Measurements from ENCODE around the gene SEL1L.
"Not testable (repeated sequence)": the region's sequence is repeated elsewhere in the genome, so short reads cannot be mapped to it uniquely, and the experiment has no call there.

Gene SEL1L

DNA sequence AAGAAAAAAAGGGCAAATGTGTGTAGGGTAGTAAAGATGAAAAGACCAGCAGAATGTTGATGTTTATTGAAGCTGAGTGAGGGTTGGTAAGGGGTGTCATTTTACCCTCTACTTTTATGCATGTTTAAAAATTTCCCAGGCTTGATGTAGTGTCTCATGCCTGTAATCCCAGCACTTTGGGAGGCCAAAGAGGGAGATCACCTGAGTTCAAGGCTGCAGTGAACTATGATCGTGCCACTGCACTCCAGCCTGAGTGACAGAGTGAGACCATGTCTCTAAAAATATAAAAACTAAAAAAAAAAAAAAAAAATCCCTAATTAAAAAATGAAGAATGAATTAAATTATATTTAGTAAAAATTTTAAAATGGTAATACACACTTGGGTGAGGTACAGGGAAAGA lies 8.5 kb downstream of the SEL1L start:
- ATAC-seq, result no peak

DNA sequence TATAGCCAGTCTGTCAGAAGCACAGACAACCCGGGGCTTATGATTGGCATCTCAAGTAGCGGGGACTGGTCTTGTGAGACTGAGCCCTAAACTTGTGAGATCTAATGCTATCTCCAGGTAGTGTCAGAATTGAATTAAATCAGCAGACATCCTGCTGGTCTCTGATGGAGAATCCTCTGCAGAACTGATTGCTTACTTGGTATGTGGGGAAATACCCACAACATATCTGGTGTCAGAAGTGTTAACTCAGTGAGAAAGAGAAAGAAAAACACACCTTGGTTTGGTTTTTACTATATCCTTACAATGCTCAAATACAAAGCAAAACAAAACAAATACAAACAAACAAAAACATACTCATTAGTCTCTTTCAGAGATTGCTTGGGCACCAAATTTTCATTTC lies 10.0 kb downstream of the SEL1L start:
- DNase-seq (no peak), ATAC-seq (no peak)

More for the DNA sequence above, 8.5 kb downstream of the SEL1L start:
- no peak for DNase-seq

DNA sequence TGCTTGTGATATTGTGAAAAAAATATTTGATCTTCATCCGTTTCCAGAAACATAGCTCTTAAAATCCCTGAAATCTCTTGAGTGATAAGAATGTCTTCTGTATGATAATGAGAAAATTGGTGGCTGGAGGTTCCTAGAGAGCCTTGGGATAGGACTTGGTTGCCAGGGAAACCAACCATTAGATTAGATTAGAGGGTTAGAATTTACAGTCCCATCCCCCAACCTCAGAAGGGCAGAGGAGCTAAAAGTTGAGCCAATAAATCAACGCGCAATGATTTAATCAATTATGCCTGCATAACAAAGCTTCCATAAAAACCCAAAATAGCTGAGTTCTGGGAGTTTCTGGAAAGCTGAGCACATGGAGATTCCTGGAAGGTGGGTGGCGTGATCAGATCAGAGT lies 10.6 kb downstream of the SEL1L start:
- DNase-seq, result no peak
- ATAC-seq, result no peak

DNA sequence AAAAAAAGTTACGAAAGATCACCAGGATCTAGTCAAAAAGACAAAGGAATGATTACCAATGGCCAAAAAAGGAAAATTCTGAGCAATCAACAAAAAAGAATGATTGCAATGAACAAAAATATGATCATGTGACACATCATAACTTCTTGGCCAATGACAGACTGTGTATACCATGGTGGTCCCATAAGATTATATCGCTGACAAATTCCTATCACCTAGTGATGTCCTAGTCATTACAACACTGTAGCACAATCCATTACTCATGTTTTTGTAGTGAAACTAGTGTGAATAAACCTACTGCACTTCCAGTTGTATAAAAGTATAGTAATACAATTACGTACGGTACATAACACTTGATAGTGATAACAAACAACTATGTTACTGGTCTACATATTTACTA lies 12.3 kb downstream of the SEL1L start:
- ATAC-seq (peak; percentile 67), DNase-seq (no peak)

DNA sequence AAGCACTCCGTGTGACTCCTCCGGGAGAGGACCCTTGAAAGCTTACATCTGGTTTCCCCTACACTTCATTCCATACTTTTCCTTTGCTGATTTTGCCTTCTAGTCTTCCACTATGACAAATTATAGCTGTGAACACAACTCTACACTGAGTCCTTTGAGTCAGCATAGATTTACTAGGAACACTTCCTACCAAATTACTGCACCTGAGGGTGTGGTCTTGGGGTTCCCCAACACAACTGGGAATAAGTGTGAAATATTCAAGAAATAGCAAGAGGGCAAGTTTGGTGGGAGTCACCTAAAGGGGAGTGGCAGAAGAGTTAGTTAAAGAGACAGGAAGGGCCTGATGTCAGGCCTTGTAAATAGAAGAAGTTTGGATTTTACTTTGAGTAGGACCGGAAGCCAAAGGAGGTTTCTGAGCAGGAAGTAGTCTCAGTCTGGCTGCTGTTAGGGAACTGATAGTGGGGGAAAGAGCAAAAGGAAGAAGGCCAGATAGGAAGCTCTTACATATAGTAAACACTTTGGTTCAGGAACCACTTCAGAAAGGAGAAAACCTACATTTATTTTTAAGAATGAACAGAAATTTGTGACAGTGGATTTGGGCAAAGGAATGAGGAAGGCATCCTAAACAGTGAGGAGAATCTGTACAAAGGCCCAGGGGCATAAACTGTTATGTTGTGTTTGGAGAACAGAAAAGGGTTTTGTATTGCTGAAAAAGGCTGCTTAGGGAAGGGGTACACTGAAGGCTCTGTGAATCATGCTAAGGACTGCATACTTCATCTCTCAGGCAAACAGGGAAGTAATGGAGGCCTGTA lies 14.2 kb downstream of the SEL1L start:
- no peak for DNase-seq
- peak; percentile 55 for ATAC-seq

DNA sequence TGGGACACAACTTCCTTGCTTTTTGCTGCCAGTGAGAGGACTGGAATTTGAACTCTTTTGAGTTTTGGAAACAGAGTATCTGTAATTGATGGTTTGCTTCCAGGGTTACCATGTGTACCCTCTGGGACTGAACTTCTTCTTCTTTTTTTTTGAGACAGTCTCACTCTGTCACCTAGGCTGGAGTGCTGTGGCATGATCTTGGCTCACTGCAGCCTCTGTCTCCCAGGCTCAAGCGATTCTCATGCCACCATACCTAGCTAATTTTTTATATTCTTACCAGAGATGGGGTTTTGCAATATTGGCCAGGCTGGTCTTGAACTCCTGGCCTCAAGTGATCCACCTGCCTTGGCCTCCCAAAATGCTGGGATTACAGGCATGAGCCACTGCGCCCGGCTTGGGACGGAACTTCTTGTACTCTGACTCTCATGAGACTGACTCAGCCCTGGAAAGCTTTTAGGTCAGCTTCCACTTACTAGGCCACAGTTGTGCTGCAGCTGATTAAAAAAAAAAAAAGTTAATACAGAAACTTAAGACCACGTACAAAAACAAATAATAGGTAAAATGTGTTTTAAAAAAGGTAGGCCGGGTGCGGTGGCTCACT lies 15.8 kb downstream of the SEL1L start:
- ATAC-seq (no peak), DNase-seq (no peak)

DNA sequence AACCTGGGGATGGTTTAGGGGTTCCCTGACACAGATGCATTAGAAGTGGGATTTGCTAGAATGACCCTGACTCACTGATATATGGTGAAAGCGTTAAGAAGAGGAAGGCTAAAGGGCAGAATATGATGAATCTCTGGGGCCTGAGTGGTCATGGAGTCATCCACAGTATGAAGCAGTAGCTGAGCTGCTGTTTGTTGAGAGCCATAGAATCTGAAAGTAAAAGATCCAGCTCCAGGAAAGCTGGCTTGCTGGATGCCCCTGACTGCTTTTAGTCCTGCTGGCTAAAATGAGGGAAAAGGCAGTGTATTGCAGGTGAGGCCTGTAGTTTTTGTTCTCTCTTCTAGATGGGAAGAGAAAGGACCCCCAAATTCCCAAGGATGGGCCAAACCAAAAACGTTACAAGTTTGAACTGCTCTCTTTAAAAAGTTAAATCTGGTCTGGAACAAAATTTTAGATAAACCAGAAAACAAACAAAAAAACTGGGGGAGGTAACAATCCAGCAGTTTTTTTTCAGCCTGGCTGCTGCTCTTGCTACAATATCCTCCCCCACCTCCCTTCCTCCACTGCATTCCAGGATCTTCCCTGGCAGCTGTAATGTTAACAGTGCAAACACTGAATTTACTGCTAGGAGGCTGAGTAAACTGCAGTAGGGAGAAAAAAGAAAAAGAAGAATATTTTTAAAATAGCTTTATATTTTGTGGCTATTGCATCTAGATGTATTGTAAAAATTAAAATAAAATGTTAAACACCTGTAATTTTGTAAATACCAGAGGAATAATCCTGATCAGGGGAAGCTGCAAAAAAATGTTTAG lies 16.5 kb downstream of the SEL1L start:
- DNase-seq (no peak), ATAC-seq (no peak)

DNA sequence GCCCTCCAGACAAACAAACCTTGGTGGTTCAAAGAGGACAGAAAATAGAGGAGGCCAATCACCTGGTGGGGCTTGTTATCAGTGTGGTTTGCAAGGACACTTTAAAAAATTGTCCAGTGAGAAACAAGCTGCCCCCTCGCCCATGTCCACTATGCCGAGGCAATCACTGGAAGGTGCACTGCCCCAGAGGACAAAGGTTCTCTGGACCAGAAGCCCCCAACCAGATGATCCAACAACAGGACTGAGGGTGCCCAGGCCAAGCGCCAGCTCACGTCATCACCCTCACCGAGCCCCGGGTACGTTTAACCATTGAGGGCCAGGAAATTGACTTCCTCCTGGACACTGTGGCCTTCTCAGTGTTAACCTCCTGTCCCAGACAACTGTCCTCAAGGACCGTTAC lies 17.7 kb downstream of the SEL1L start:
- not testable (repeated sequence) for DNase-seq, ATAC-seq

DNA sequence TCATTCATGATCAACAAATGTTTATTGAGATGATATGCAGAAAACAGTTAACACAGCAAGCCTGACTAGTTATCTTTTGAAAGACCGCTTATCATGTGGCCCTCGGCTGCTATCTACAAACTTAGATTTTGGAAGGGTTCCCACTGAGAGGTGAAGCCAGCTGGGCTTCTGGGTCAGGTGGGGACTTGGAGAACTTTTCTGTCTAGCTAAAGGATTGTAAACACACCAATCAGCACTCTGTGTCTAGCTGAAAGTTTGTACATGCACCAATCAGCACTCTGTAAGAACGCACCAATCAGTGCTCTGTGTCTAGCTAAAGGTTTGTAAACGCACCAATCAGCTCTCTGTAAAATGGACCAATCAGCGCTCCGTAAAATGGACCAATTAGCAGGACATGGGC lies 20.8 kb downstream of the SEL1L start:
- ATAC-seq, DNase-seq: not testable (repeated sequence)

DNA sequence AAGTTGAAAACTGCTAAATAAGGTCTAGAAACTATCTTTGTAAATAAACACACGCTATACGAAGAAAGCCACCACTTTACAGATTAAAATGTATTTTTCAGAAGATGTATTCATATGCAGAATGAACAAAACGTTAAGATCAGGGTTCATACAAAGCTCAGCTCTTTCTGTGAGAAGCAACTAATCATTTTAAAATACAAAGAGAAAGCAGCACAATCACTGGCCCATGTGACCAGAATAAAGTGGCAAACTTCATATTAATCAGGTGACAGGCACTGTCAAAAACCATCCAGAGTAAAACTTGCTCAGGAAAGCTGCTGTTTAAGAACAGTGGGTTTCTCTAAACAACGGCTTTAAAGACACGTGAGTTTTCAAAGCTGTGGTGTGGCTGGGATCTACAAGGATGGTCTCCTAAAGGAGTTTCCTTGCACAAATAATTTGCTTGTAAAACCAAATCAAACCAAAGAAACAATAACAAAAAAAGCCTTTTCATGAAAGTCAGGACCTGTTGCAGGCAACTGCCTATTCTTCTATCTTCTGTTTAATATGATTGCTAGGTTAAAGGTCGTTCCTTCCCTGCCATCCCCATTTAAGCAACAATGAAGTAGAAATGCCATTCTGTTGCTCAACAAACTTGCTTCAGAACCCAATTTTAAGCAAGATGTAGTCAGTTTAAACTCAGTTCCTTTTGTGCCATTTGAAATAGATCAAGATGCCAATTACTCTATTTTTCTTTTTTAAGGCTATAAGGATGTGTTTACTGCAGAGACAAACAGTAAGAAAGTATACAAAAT lies 22.3 kb downstream of the SEL1L start:
- DNase-seq (no peak), ATAC-seq (no peak)

DNA sequence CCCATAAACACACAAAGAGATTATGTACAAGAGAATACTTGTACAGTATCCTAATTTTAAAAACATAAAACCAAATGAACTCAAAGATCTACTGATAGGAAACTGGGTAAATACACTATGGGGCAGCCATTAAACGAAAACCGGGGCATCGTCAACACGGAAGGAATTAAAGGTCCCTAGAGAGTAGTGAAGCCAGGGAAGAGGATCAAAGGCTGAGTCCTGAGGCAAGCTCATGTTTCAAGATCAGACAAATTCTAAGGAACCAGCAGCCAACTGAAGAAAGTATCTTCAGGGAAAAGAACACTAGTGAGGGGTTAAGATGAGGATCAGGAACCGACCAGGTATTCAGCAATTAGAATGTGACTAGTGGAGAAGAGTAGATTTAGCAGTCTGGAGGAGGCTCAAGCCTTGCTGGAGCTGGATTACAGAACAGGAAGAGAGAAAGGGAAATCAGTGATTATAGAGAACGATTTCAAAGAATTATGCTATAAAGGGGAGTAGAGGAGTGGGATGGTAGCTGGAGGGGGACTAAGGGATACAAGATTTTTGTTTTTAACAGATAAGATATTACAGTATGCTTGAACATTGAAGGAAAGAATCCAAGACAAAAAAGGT lies 23.7 kb downstream of the SEL1L start:
- DNase-seq (no peak), ATAC-seq (no peak)

DNA sequence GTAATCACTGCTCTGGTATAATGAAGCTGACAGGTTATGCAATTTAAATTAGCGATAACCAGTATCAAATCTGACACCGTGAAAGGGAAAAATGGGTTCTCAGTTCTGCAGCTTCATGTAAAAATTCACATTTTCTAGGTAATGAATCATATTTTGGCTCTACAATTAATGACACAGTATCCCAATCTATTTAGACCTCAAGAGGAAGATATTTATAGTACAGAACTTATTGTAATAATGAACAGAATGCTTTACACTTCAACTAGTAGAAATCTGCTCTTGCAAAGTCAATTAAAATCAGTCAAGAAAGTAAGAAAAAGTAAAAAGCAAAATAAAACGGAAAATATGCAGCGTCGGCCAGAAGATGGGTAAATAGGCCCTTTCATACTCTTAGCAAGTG lies 24.3 kb downstream of the SEL1L start:
- no peak for DNase-seq
- no peak for ATAC-seq

DNA sequence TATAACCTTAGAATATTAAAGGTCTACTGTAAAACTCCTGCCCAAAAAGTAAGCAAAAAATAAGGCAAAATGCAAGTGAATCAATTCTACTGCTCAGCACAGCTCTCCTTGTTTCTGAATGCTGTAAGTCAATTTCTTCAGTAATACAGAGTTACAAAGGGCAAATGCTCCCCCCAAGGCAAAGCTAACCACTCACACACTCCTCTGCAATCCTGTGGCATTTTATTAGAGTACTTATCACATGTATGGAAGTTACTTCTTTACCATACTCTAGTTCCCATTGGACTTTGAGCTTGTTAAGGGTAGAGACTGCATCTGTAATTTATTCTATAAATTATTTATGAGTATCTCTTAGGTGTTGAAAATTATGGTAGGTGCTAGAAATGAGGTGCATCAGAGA lies 27.2 kb downstream of the SEL1L start:
- ATAC-seq (no peak), DNase-seq (no peak)

DNA sequence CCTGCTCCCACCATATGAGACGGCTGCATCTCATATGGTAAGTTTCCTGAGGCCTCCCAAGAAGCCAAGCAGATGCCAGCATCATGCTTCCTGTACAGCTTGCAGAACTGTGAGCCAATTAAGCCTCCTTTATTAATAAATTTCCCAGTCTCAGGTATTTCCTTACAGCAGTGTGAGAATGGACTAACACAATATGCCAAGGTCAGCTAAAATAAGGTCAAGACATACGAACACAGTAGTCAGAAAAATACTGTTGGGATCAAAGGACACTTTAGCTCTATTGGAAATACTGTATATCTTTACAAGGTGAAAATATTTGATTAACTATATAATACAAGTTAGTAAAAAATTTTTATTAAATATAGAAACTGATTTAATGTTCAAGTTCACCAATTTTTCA lies 28.8 kb downstream of the SEL1L start:
- ATAC-seq (no peak), DNase-seq (no peak)

DNA sequence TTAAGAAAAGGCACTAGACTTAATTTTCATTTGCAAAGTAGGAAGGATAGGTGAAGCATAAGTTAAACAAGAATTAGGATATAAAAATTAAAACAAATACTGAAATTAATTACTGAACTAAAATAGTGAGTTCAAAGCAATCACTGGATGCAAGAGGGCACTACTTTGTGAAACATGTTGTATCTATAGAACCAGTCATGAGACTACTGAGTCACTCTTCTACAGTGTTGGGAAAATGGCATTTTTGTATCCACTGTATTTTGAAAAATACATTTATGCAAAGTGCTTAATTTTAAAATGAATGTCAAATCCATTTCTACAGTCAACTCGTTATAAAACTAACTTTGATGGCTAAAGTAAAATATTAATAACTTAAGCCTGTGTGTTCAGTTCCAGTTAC lies 47.9 kb downstream of the SEL1L start:
- DNase-seq (no peak), ATAC-seq (no peak)

DNA sequence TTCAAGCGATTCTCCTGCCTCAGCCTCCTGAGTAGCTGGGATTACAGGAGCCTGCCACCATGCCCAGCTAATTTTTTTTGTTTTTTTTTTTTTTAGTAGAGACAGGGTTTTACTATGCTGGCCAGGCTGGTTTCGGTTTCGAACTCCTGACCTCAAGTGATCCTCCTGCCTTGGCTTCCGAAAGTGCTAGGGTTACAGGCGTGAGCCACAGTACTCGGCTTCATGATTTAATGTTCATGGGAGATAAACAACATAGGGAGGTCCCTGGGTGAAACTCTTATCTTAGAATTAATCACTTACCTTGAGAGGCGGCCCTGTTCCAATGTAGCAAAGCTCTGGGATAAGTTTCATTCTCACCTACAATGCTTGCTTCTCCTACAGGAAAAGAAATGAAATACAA lies 48.3 kb downstream of the SEL1L start:
- no peak for DNase-seq
- ATAC-seq, result peak; percentile 49

DNA sequence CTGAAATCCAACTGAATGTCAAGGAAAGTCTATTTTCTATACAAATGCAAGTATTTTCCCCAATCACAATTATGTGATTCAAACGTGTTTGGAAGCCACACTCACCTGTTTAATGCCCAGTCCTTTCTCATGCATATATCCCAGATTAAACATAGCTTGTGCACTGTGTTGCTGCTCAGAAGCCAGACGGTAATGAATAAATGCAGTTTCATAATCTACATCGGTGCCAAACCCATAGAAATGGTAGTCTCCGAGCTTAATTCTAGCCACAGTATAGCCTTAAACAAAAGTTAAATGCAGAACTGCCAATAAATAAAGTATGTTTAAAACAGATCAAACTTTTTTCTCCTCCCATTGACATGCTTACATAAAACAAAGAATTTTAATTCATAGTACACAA lies 49.5 kb downstream of the SEL1L start:
- ATAC-seq (no peak), DNase-seq (no peak)

DNA sequence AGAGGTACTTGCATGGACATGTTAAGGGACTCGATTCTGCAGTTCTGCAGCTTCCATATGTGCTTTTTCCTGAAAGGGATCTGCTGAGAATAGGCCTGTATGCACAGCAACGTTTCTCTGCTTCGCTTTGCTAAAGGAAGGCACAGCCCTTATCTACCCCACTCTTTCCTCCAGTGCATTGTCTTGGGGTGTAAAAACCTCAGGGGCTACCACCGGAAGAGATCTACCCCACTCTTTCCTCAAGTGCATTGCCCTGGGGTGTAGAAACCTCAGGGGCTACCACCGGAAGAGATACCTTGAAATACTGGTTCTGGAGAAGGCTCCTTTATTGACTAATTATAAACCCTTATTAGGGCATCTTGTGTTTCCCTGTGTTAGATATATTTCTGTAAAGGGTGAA lies 52.9 kb downstream of the SEL1L start:
- DNase-seq (no peak), ATAC-seq (peak; percentile 28)

DNA sequence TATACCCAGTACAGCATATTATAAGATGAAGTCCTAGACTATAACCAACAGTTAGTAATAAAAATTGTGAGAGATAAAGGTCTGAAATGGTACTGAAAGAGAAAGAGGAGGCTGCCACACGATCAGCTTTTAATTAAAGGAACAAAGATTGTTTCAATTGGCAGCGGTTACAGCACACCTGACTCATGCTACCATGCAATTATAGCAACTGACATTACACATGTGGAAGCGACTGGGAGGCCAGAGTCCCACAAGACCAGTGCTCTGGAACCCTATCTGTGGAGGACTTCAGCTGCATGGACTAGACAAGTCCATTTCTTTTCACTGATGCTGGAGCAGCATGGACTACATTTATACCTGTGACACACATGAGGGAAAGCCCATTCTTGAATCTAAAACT lies 55.2 kb downstream of the SEL1L start:
- DNase-seq (no peak), ATAC-seq (no peak)

DNA sequence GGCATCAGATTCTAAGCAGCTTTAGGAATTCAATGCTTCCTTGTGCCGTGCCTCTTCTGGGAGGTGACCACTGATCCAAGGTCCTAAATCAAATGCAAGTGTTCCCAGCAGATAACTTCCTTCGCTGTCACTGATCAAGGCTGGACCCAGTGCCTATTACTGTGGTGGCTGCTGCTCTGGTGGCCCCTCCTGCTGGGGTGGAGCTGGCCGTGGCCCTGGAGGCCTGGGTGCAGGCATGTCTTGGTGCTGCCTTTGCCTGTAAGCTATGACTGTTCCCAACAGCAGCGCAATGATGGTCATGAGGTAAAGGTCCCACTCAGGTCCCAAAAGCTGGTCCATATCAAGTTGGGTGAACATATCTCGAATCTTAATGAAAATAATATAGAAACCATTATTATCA lies 56.8 kb downstream of the SEL1L start:
- ATAC-seq (no peak), DNase-seq (no peak)

DNA sequence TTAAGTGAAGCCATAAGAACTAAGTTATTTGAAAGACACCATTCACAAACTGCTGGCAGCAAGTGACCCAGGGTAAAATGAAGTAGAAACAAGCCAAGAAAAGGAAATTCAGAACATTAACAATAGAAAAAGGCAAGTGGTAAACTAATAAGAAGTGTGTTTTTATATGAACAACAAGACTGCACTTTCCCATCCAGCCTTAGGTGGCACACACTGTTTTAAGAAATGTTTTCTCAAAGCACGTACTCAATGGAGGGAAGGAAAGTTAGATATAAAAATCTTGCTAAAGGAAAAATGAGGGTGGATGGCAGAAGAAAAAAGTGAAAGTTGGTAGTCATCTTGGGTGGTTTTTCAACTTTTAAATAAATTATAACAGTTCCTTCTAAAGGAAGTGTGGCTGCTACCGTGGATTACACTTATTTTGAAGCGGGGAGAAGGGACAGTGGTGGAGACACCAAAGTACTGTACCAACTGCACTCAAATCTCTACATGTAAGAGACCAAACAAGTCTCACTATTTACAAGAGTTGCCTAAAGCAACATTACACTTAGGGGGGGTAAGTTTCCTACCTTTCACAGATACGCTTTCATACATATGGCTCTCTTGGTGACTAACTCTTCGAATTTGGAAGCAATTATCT lies 58.8 kb downstream of the SEL1L start:
- DNase-seq, result no peak
- no peak for ATAC-seq

DNA sequence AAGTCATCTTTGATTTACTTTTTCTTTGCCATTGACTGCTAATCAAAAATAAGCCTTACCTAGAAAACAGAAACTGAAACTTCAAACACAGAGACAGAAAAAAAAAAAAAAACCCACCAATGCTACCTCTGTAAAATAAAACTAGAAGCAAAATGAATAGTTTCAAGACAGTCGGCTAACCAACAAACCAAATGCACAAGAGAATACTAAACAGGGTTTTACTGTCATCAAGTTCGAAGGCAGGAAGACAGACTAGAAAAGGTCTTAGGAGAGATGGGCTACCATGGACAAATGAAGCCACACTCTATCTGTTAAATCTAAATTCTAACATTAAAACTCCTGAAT lies 59.5 kb downstream of the SEL1L start:
- DNase-seq, result no peak
- peak; percentile 55 for ATAC-seq
